SK-N-SH treated with all-trans-retinoic acid at 6 μM for 48 hours (cell line): Measurements from ENCODE around the gene AFF1.

Experiments used
- ARNTL ChIP-seq: fragments of 450-650 bp; formaldehyde crosslinking; IDR thresholded peaks from 2 replicates; pipeline ENCODE4 v1.5.0; 2020; ENCODE audit warnings: low read depth, mild to moderate bottlenecking, moderate library complexity, borderline replicate concordance
- CREB5 ChIP-seq: fragments of 250-450 bp; sonication (Bioruptor Pico); IDR thresholded peaks from 2 replicates; pipeline ENCODE4 v1.5.1; 2020; ENCODE audit warnings: low read depth, mild to moderate bottlenecking, moderate library complexity
- CSDC2 ChIP-seq: fragments of 250-450 bp; sonication (Bioruptor Pico); IDR thresholded peaks from 2 replicates; pipeline ENCODE4 v1.5.0; 2020; ENCODE audit warnings: mild to moderate bottlenecking, moderate library complexity
- ESRRG ChIP-seq: fragments of 250-450 bp; sonication (Bioruptor Pico); IDR thresholded peaks from 2 replicates; pipeline ENCODE4 v1.6.1; 2021; ENCODE audit warnings: mild to moderate bottlenecking
- GLIS3 ChIP-seq: fragments of 250-450 bp; sonication (Bioruptor Pico); IDR thresholded peaks from 2 replicates; pipeline ENCODE4 v1.5.0; 2020; ENCODE audit warnings: mild to moderate bottlenecking, moderate library complexity
- ISL1 ChIP-seq: fragments of 250-450 bp; sonication (Bioruptor Pico); IDR thresholded peaks from 2 replicates; pipeline ENCODE4 v2.1.2; 2022; ENCODE audit warnings: mild to moderate bottlenecking, moderate library complexity
- RARB ChIP-seq: fragments of 250-450 bp; sonication (Bioruptor Pico); IDR thresholded peaks from 2 replicates; pipeline ENCODE4 v1.8.0; 2021; ENCODE audit warnings: mild to moderate bottlenecking, moderate library complexity
- ZC3H10 ChIP-seq: fragments of 250-450 bp; sonication (Bioruptor Pico); IDR thresholded peaks from 2 replicates; pipeline ENCODE4 v1.5.1; 2021; ENCODE audit warnings: mild to moderate bottlenecking, moderate library complexity
- ZFP3 ChIP-seq: fragments of 250-450 bp; sonication (Bioruptor Pico); IDR thresholded peaks from 2 replicates; pipeline ENCODE4 v1.5.0; 2020; ENCODE audit warnings: mild to moderate bottlenecking, moderate library complexity
- ZNF70 ChIP-seq: fragments of 450-650 bp; formaldehyde crosslinking; IDR thresholded peaks from 2 replicates; pipeline ENCODE4 v1.5.0; 2020; ENCODE audit warnings: mild to moderate bottlenecking, moderate library complexity

DNA sequence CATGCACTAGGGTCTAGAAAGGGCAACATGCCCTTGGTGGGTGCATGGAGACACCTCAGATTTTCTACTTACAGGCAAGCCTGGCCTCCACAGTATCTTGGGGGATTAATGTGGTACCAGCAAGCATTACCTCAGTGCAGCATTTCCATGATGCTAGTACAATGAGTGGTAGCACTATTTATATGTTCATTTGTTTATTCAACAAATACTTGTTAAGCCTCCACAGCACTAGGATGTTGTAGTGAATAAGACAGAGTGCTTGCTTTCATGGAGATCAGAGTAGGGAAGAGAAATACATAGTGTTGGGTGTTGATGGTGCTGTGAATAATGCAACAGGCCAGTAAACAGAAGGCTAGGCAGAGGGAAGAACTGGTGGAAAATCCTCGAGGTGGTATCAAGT lies 152.2 kb downstream of the AFF1 start:
- no peak for TF ChIP-seq ZC3H10
- no peak for TF ChIP-seq ISL1 (CRISPR knock-in tag)
- TF ChIP-seq GLIS3 (CRISPR knock-in tag) = no peak
- TF ChIP-seq ZFP3 = no peak
- no peak for TF ChIP-seq CREB5 (CRISPR knock-in tag)
- no peak for TF ChIP-seq ZNF70
- TF ChIP-seq CSDC2 (CRISPR knock-in tag) = no peak
- TF ChIP-seq RARB = no peak
- no peak for TF ChIP-seq ARNTL
- TF ChIP-seq ESRRG (CRISPR knock-in tag) = no peak
